Rectal smooth muscle tissue (tissue), 1 donor: ENCODE data around the gene XPNPEP2.

Experiments
- H3K27ac ChIP-seq: one replicate; pipeline ENCODE4 v1.7.0; 2013; ENCODE audit warnings: low read depth, low read length, inconsistent platforms
- H3K27me3 ChIP-seq: one replicate; pipeline ENCODE4 v1.7.0; 2013; ENCODE audit warnings: low read length; ENCODE audit not compliant: control insufficient read depth, insufficient read depth
- H3K36me3 ChIP-seq: one replicate; pipeline ENCODE4 v1.7.0; 2013; ENCODE audit warnings: low read length; ENCODE audit not compliant: control insufficient read depth, insufficient read depth
- H3K4me1 ChIP-seq: one replicate; pipeline ENCODE4 v1.7.0; 2013; ENCODE audit warnings: low read length; ENCODE audit not compliant: control insufficient read depth, insufficient read depth
- H3K4me3 ChIP-seq: one replicate; pipeline ENCODE4 v1.7.0; 2013; ENCODE audit warnings: low read length
- H3K9ac ChIP-seq: one replicate; pipeline ENCODE4 v1.7.0; 2013; ENCODE audit warnings: low read length

Gene XPNPEP2

DNA sequence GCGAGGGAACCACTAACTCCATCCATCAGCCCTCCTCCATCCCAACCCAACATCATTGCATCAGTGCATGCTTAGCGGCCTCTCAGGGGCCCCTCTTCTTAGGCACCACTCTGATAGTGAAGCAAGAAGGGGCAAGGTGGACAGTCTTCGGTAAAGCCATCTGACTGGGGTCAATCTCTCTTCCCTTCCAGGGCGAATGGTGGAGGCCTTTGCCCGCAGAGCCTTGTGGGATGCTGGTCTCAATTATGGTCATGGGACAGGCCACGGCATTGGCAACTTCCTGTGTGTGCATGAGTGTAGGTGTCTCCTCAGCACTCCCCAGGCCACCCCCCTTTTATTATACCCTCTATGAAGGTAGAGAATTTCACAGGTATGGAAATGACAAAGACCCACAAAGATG lies 22.2 kb downstream of the XPNPEP2 start:
- no peak overlapping the region for H3K4me3 ChIP-seq
- H3K4me1 ChIP-seq = no peaks in the 10 kb centered on the region
- no peak overlapping the region for H3K27ac ChIP-seq
- no peak overlapping the region for H3K9ac ChIP-seq
- H3K36me3 ChIP-seq = no peaks in the 10 kb centered on the region
- no peaks in the 10 kb centered on the region for H3K27me3 ChIP-seq

DNA sequence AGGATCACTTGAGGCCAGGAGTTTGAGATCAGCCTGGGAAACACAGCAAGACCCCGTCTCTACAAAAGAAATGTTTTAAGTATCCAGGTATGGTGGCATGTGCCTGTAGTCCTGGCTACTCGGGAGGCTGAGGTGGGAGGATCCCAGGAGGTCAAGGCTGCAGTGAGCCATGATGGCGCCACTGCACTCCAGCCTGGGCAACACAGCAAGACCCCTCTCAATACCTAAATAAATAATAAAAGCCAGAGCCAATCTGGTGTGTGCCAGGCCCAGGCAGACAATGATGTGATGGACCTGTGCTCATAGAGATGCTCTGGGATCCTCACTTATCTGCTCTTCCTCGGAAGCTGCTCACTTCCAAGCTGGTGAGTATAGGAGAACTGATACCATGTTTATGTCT lies 22.8 kb downstream of the XPNPEP2 start:
- H3K27ac ChIP-seq = no peak overlapping the region
- H3K4me3 ChIP-seq = no peak overlapping the region
- H3K36me3 ChIP-seq = no peaks in the 10 kb centered on the region
- H3K9ac ChIP-seq = no peak overlapping the region
- no peaks in the 10 kb centered on the region for H3K4me1 ChIP-seq
- H3K27me3 ChIP-seq = no peaks in the 10 kb centered on the region

GRCh38 chrX:129762448-129762847 lies 23.7 kb downstream of the XPNPEP2 start:
- no peaks in the 10 kb centered on the region for H3K36me3 ChIP-seq
- no peak overlapping the region for H3K9ac ChIP-seq
- no peaks in the 10 kb centered on the region for H3K4me1 ChIP-seq
- H3K27ac ChIP-seq = no peak overlapping the region
- no peak overlapping the region for H3K4me3 ChIP-seq
- no peaks in the 10 kb centered on the region for H3K27me3 ChIP-seq

GRCh38 chrX:129763666-129764065 lies 24.9 kb downstream of the XPNPEP2 start:
- Histone ChIP-seq H3K9ac (no peak overlapping the region), H3K4me1 (no peaks in the 10 kb centered on the region), H3K27me3 (no peaks in the 10 kb centered on the region), H3K36me3 (no peaks in the 10 kb centered on the region), H3K4me3 (no peak overlapping the region), H3K27ac (no peak overlapping the region)

DNA sequence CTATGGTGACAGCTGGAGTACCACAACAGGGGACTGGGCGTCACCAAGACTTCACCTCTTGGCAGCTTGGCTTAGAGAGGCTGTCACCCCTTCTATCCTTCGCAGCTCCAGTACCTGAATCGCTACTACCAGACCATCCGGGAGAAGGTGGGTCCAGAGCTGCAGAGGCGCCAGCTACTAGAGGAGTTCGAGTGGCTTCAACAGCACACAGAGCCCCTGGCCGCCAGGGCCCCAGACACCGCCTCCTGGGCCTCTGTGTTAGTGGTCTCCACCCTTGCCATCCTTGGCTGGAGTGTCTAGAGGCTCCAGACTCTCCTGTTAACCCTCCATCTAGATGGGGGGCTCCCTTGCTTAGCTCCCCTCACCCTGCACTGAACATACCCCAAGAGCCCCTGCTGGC lies 29.4 kb downstream of the XPNPEP2 start:
- Histone ChIP-seq H3K36me3 (no peaks in the 10 kb centered on the region), H3K27ac (no peak overlapping the region), H3K4me1 (no peaks in the 10 kb centered on the region), H3K4me3 (no peak overlapping the region), H3K9ac (no peak overlapping the region), H3K27me3 (no peaks in the 10 kb centered on the region)

DNA sequence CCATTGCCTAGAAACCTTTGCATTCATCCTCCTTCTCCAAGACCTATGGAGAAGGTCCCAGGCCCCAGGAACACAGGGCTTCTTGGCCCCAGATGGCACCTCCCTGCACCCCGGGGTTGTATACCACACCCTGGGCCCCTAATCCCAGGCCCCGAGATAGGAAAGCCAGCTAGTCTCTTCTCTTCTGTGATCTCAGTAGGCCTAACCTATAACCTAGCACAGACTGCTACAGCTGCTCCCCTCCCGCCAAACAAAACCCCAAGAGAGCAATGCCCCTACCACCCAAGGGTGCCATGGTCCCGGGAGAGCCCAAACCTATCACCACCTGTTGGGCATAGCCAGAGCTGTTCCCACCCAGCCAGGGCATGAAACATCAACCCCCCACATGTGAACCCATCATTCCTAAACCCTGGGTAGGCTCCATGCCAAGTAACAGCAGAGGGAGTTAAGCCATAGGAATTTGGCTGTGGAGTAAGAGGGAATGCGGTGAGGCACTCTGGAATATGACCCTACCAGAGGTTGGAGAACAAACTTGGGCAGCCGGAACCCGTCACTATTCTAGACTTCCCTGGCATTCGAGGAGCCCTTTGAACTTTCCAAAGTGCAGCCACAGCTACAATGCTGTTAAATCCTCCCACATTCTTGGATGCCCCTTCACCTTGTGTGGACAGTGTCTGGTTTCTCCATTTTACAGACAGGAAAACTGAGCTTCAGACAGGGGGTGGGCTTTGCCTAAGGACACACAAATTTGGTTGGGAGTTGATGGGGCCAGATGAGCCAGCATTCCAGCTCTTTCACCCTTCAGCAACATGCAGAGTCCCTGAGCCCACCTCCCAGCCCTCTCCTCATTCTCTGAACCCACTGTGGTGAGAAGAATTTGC lies 30.0 kb downstream of the XPNPEP2 start:
- H3K27me3 ChIP-seq = no peaks in the 10 kb centered on the region
- no peak overlapping the region for H3K27ac ChIP-seq
- H3K4me3 ChIP-seq = no peak overlapping the region
- no peaks in the 10 kb centered on the region for H3K4me1 ChIP-seq
- no peaks in the 10 kb centered on the region for H3K36me3 ChIP-seq
- H3K9ac ChIP-seq = no peak overlapping the region

DNA sequence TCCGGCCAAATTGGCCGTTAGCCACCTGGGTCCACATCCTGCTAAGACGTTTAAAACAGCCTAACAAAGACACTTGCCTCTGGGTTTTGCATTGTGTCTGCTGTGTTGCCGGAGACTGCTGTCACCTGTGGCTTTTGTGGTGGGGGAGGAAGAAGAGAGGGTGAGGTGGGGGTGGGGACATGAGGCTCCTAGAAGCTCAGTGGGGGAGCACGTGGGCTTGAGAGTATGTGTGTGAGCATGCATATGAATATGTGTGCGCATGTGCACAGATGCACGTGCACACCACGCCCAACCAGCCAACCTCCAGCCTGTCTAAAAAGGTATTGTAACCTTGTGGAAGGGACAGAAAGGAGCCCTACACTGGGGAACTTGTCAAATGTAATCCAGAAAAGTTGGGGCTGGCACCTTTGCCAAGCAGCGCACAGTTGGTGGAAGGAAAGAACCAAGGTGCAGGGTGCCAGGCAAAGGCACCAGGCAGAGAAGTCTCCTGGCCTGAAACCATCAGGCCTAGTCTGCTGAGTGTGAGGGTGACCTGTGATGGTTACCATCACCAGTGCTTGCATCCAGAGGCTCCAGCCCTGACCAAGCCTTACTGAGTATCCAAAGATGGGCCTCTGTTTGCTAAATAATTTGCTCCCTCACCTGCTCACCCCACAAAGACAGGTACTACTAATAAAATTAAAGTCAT lies 30.8 kb downstream of the XPNPEP2 start:
- H3K36me3 ChIP-seq = no peaks in the 10 kb centered on the region
- H3K9ac ChIP-seq = no peak overlapping the region
- H3K4me3 ChIP-seq = no peak overlapping the region
- H3K27ac ChIP-seq = no peak overlapping the region
- no peaks in the 10 kb centered on the region for H3K4me1 ChIP-seq
- no peaks in the 10 kb centered on the region for H3K27me3 ChIP-seq

- Histone ChIP-seq H3K27ac (no peak overlapping the region), H3K27me3 (no peaks in the 10 kb centered on the region), H3K36me3 (no peaks in the 10 kb centered on the region), H3K4me3 (no peak overlapping the region), H3K4me1 (no peaks in the 10 kb centered on the region), H3K9ac (no peak overlapping the region)
Measured at GRCh38 chrX:129771266-129771995, 32.7 kb downstream of the XPNPEP2 start.

- H3K27me3 ChIP-seq = no peaks in the 10 kb centered on the region
- no peak overlapping the region for H3K27ac ChIP-seq
- no peak overlapping the region for H3K9ac ChIP-seq
Measured at GRCh38 chrX:129772796-129773431, 34.1 kb downstream of the XPNPEP2 start.

DNA sequence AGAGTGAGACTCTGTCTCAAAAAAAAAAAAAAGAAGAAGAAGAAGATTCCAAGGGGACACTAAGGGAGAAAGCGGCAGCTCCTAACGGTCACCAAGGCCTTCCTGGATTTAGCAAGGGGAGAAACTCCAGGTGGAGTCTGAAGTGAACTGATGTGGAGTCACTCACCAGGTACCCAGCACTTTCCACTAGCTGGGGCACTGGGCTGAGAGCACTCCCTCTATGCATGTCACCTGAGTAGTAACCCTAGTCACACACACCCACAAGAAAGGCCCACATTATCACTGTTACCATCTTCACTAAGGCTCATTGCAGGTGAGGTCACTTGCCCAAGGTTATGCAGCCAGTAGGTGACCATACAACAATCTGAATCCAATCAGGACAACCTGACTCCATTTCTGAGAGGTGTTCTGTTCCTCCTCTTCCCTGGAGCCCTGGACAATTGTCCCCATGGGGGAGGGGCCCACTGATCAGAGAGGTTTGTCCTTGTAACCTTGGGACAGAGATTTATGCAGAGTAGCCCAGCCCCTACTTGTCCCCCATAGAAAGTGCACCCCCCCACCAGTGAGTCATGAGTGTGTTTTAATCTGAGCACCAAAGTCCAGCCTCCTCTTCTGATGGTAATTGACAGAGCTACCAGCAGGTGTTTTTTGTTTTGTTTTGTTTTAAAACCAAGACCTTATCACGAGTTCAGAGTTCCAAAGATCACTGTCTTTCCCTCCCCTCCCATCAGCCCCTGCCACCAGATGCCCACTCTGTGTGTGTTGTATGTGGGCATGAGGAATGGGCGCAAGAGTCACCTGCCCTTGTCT lies 35.1 kb downstream of the XPNPEP2 start:
- no peaks in the 10 kb centered on the region for H3K27me3 ChIP-seq
- no peak overlapping the region for H3K4me3 ChIP-seq
- H3K36me3 ChIP-seq = no peaks in the 10 kb centered on the region
- no peaks in the 10 kb centered on the region for H3K4me1 ChIP-seq
- no peak overlapping the region for H3K9ac ChIP-seq
- no peak overlapping the region for H3K27ac ChIP-seq

More at GRCh38 chrX:129772796-129773431, 34.1 kb downstream of the XPNPEP2 start:
- H3K4me1 ChIP-seq = no peaks in the 10 kb centered on the region
- H3K4me3 ChIP-seq = no peak overlapping the region
- H3K36me3 ChIP-seq = no peaks in the 10 kb centered on the region

- Histone ChIP-seq H3K36me3 (no peaks in the 10 kb centered on the region), H3K9ac (peak overlapping the region; percentile 30), H3K4me3 (peak overlapping the region; percentile 13), H3K27ac (no peak overlapping the region), H3K27me3 (no peaks in the 10 kb centered on the region), H3K4me1 (no peaks in the 10 kb centered on the region)
Measured at GRCh38 chrX:129777218-129778030, 38.6 kb downstream of the XPNPEP2 start.
